OCI-LY7 (cell line): ENCODE measurements around the gene RETREG2.

Experiments used
- CTCF ChIP-seq: fragments of 200-600 bp; sonication (generic); conservative IDR thresholded peaks from 2 replicates; pipeline ENCODE4 v1.5.1; 2014; ENCODE audit warnings: mild to moderate bottlenecking, antibody characterized with exemption, low read length, moderate library complexity, mixed read lengths
- EZH2phosphoT487 ChIP-seq: fragments of 200-600 bp; sonication (generic); IDR thresholded peaks from 2 replicates; pipeline ENCODE4 v1.6.1; 2018; ENCODE audit warnings: low read depth, borderline replicate concordance, mild to moderate bottlenecking, mixed run types, antibody characterized with exemption, low read length, moderate library complexity, mixed read lengths

GRCh38 chr2:219140722-219141121 is 37.4 kb upstream of the RETREG2 start:
- TF ChIP-seq CTCF (no peak), EZH2phosphoT487 (no peak)
